Measurements from ENCODE around the gene VGLL4. TPM values are rescaled to one million over a fixed set of nuclear protein-coding genes. Genes with fewer than 3 reads are reported as not detected.

VGLL4 gene
- total RNA-seq (ENCODE audit: unreplicated experiment) = 29.4 TPM
- long read RNA-seq, partial matches to known transcripts = 0 of 3 reads
- long read RNA-seq, other reads (novel, unspliced or antisense) = 0 of 3 reads

- H3K27me3 Mint-ChIP-seq (ENCODE audit: unreplicated experiment) = peaks cover 14% of the 10 kb centered on the region
- H3K4me3 Mint-ChIP-seq (ENCODE audit: unreplicated experiment) = peak within 1 kb of the TSS; percentile 96
- peaks cover 12% of the 10 kb centered on the region for H3K9me3 Mint-ChIP-seq (ENCODE audit: unreplicated experiment)
- no peaks in the 10 kb centered on the region for H3K36me3 Mint-ChIP-seq (ENCODE audit: unreplicated experiment)
- peak; percentile 88 for DNase-seq
- H3K4me1 Mint-ChIP-seq (ENCODE audit: low read depth, unreplicated experiment) = peaks cover 25% of the 10 kb centered on the region
- peak within 1 kb of the TSS; percentile 100 for H3K27ac Mint-ChIP-seq (ENCODE audit: unreplicated experiment)
- TF ChIP-seq CTCF (IDR thresholded peaks at IDR 0.05; ENCODE audit: partially characterized antibody, unreplicated experiment) = no peak
Observed at GRCh38 chr3:11643605-11644087, at the start of gene VGLL4. TSS of gene VGLL4 (minus strand) at chr3:11643915. CDS start at chr3:11643518, 397 bp downstream.

GRCh38 chr3:11692532-11692813 lies 48.8 kb upstream of the VGLL4 start:
- no peak for DNase-seq
- Mint-ChIP-seq H3K27me3 (ENCODE audit: unreplicated experiment) (peaks cover 3% of the 10 kb centered on the region), H3K36me3 (ENCODE audit: unreplicated experiment) (no peaks in the 10 kb centered on the region), H3K4me1 (ENCODE audit: low read depth, unreplicated experiment) (no peaks in the 10 kb centered on the region), H3K4me3 (ENCODE audit: unreplicated experiment) (no peak overlapping the region), H3K9me3 (ENCODE audit: unreplicated experiment) (peaks cover 4% of the 10 kb centered on the region), H3K27ac (ENCODE audit: unreplicated experiment) (no peak overlapping the region)
- no peak for TF ChIP-seq CTCF (IDR thresholded peaks at IDR 0.05; ENCODE audit: partially characterized antibody, unreplicated experiment)

GRCh38 chr3:11691767-11692531 lies 48.2 kb upstream of the VGLL4 start:
- Mint-ChIP-seq H3K36me3 (ENCODE audit: unreplicated experiment) (no peaks in the 10 kb centered on the region), H3K4me1 (ENCODE audit: low read depth, unreplicated experiment) (no peaks in the 10 kb centered on the region), H3K4me3 (ENCODE audit: unreplicated experiment) (no peak overlapping the region), H3K27ac (ENCODE audit: unreplicated experiment) (peak overlapping the region; percentile 6), H3K9me3 (ENCODE audit: unreplicated experiment) (peaks cover 4% of the 10 kb centered on the region), H3K27me3 (ENCODE audit: unreplicated experiment) (peaks cover 3% of the 10 kb centered on the region)
- TF ChIP-seq CTCF (IDR thresholded peaks at IDR 0.05; ENCODE audit: partially characterized antibody, unreplicated experiment) = no peak
- DNase-seq = no peak

- Mint-ChIP-seq H3K4me1 (ENCODE audit: low read depth, unreplicated experiment) (no peaks in the 10 kb centered on the region), H3K36me3 (ENCODE audit: unreplicated experiment) (no peaks in the 10 kb centered on the region), H3K9me3 (ENCODE audit: unreplicated experiment) (peaks cover 4% of the 10 kb centered on the region), H3K4me3 (ENCODE audit: unreplicated experiment) (no peak overlapping the region), H3K27me3 (ENCODE audit: unreplicated experiment) (peaks cover 3% of the 10 kb centered on the region), H3K27ac (ENCODE audit: unreplicated experiment) (peak overlapping the region; percentile 6)
- no peak for DNase-seq
- TF ChIP-seq CTCF (IDR thresholded peaks at IDR 0.05; ENCODE audit: partially characterized antibody, unreplicated experiment) = no peak
Observed at GRCh38 chr3:11690863-11691766, 47.4 kb upstream of the VGLL4 start.

All from glutamatergic neuron (in vitro differentiated cells).